Neural progenitor cell (in vitro differentiated cells): ENCODE results near the gene ESRRG. TPM values are rescaled to one million over a fixed set of nuclear protein-coding genes. Genes with fewer than 3 reads are reported as not detected.

Experiments used
- DNase-seq: peaks from one replicate; pipeline ENCODE4 v3.0.0-alpha.2; 2016; ENCODE audit warnings: low spot score
- H2AFZ ChIP-seq: fragments of 200-600 bp; sonication (generic); replicated peaks from 2 replicates; pipeline ENCODE4 v1.6.1; 2016; ENCODE audit warnings: antibody characterized with exemption
- H3F3A ChIP-seq: fragments of 200-600 bp; sonication (generic); 2 replicates; pipeline ENCODE4 v1.6.1; 2016; ENCODE audit warnings: antibody characterized with exemption, low read depth
- H3K27ac ChIP-seq: fragments of 200-600 bp; sonication (generic); 2 replicates; pipeline ENCODE4 v1.5.1; 2016; ENCODE audit warnings: mild to moderate bottlenecking
- H3K27me3 ChIP-seq: fragments of 200-600 bp; sonication (generic); 2 replicates; pipeline ENCODE4 v1.6.1; 2016; ENCODE audit warnings: mild to moderate bottlenecking, moderate library complexity
- H3K36me3 ChIP-seq: fragments of 200-600 bp; sonication (generic); 2 replicates; pipeline ENCODE4 v1.5.1; 2016
- H3K4me1 ChIP-seq: fragments of 200-600 bp; sonication (generic); 2 replicates; pipeline ENCODE4 v1.6.1; 2016; ENCODE audit warnings: mixed run types
- H3K4me2 ChIP-seq: fragments of 200-600 bp; sonication (generic); 2 replicates; pipeline ENCODE4 v1.6.1; 2016
- H3K4me3 ChIP-seq: fragments of 200-600 bp; sonication (generic); 2 replicates; pipeline ENCODE4 v1.5.1; 2016
- H3K79me2 ChIP-seq: fragments of 200-600 bp; sonication (generic); 2 replicates; pipeline ENCODE4 v1.6.1; 2016; ENCODE audit warnings: low read depth
- H3K9ac ChIP-seq: fragments of 200-600 bp; sonication (generic); 2 replicates; pipeline ENCODE4 v1.6.1; 2016
- H3K9me3 ChIP-seq: fragments of 200-600 bp; sonication (generic); 2 replicates; pipeline ENCODE4 v1.5.1; 2016; ENCODE audit warnings: low read depth
- H4K20me1 ChIP-seq: fragments of 200-600 bp; sonication (generic); 2 replicates; pipeline ENCODE4 v1.6.1; 2016; ENCODE audit warnings: low read depth
- H3K27ac Mint-ChIP-seq: 3 replicates; pipeline ENCODE4 v1.8.0; 2021; ENCODE audit warnings: mixed read lengths
- H3K27me3 Mint-ChIP-seq: 2 replicates; pipeline ENCODE4 v1.8.0; 2022; ENCODE audit warnings: low read depth, mild to moderate bottlenecking, inconsistent platforms, moderate library complexity, mixed read lengths; ENCODE audit not compliant: insufficient read depth
- H3K36me3 Mint-ChIP-seq: 3 replicates; pipeline ENCODE4 v1.8.0; 2021; ENCODE audit warnings: mixed read lengths
- H3K4me1 Mint-ChIP-seq: 3 replicates; pipeline ENCODE4 v1.8.0; 2021; ENCODE audit warnings: mixed read lengths
- H3K4me3 Mint-ChIP-seq: 3 replicates; pipeline ENCODE4 v1.8.0; 2021; ENCODE audit warnings: mild to moderate bottlenecking, moderate library complexity, mixed read lengths
- H3K9me3 Mint-ChIP-seq: 3 replicates; pipeline ENCODE4 v1.8.0; 2020; ENCODE audit warnings: mixed read lengths
- CTCF ChIP-seq: fragments of 200-600 bp; sonication (generic); IDR thresholded peaks from 2 replicates; pipeline ENCODE4 v1.5.1; 2017; ENCODE audit warnings: antibody characterized with exemption, mild to moderate bottlenecking
- EZH2 ChIP-seq: fragments of 200-600 bp; sonication (generic); IDR thresholded peaks from 2 replicates; pipeline ENCODE4 v1.6.1; 2017; ENCODE audit warnings: antibody characterized with exemption, mild to moderate bottlenecking, moderate library complexity
- EZH2phosphoT487 ChIP-seq: fragments of 200-600 bp; sonication (generic); IDR thresholded peaks from 2 replicates; pipeline ENCODE4 v1.6.1; 2017; ENCODE audit warnings: antibody characterized with exemption
- total RNA-seq: library from RNA; depleted of rRNA; stranded (reverse); fragments of >200 nt; gene quantifications from 2 replicates; pipeline ENCODE4 v1.2.3, GENCODE V29; 2015; ENCODE audit warnings: low replicate concordance

Gene ESRRG
- total RNA-seq, 1 donor from 2014 or later = 3.0 TPM

GRCh38 chr1:216580538-216581057 is 142.6 kb downstream of the ESRRG start:
- H4K20me1 ChIP-seq = no peaks in the 10 kb centered on the region
- no peak for DNase-seq
- no peak overlapping the region for H2AFZ ChIP-seq

DNA sequence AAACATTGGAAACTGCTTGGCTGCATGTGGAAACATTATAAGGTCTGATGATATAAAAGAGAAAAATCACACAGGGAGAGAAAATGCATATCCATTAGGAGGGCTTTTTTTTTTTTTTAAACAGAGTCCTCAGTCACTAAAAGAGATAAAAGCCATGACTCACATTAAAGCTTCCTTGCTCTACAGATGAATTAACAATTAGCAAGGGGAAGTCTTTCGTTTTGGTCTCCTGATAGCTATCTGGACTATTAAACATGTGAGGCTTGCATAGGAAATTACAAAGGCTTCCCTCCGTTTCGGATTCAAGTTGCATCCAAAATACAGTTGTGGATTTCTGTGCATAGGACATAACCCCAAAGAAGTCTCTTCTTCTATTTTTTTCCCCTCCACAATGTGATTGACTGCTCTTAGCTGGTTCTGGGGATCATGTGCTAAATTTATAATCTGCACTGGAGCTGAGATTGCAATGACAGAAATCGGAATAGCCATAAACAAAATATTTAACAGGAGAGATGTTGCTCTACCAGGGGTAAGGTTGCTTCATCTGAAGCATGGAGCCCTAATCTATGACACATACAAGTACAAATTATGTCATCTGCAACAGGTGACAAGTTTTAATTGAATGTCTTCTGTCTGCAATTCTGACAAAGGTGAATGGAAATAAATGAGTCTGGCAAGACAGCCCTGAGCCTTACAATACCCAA is 146.8 kb downstream of the ESRRG start:
- H3F3A ChIP-seq = no peaks in the 10 kb centered on the region
- H3K4me3 ChIP-seq = no peak overlapping the region
- H3K4me1 Mint-ChIP-seq = peaks cover 18% of the 10 kb centered on the region
- H3K36me3 Mint-ChIP-seq = no peaks in the 10 kb centered on the region
- H3K9me3 Mint-ChIP-seq = no peaks in the 10 kb centered on the region
- H3K9ac ChIP-seq = no peak overlapping the region
- no peaks in the 10 kb centered on the region for H3K36me3 ChIP-seq
- no peaks in the 10 kb centered on the region for H3K27me3 Mint-ChIP-seq
- no peaks in the 10 kb centered on the region for H4K20me1 ChIP-seq
- no peak for TF ChIP-seq EZH2
- no peak for TF ChIP-seq CTCF
- no peak for TF ChIP-seq EZH2phosphoT487
- H3K4me2 ChIP-seq = no peak overlapping the region
- no peak overlapping the region for H2AFZ ChIP-seq
- H3K4me3 Mint-ChIP-seq = no peak overlapping the region
- no peak overlapping the region for H3K27ac Mint-ChIP-seq
- DNase-seq = no peak
- peaks cover 13% of the 10 kb centered on the region for H3K4me1 ChIP-seq
- H3K79me2 ChIP-seq = no peaks in the 10 kb centered on the region
- no peaks in the 10 kb centered on the region for H3K9me3 ChIP-seq
- no peak overlapping the region for H3K27ac ChIP-seq
- no peaks in the 10 kb centered on the region for H3K27me3 ChIP-seq

More at GRCh38 chr1:216580538-216581057, 142.6 kb downstream of the ESRRG start:
- Histone ChIP-seq H3K27ac (no peak overlapping the region), H3K79me2 (no peaks in the 10 kb centered on the region), H3K36me3 (peaks cover 6% of the 10 kb centered on the region), H3K4me1 (peaks cover 23% of the 10 kb centered on the region), H3K27me3 (no peaks in the 10 kb centered on the region), H3K4me2 (no peak overlapping the region), H3K9ac (no peak overlapping the region), H3K4me3 (no peak overlapping the region), H3F3A (peaks cover 7% of the 10 kb centered on the region), H3K9me3 (no peaks in the 10 kb centered on the region)
- Mint-ChIP-seq H3K27me3 (no peaks in the 10 kb centered on the region), H3K36me3 (peaks cover 1% of the 10 kb centered on the region), H3K9me3 (peaks cover 16% of the 10 kb centered on the region), H3K27ac (no peak overlapping the region), H3K4me1 (peaks cover 17% of the 10 kb centered on the region), H3K4me3 (no peak overlapping the region)
- TF ChIP-seq EZH2 (no peak), CTCF (no peak), EZH2phosphoT487 (no peak)

- no peak overlapping the region for H3K27ac Mint-ChIP-seq
- no peak overlapping the region for H2AFZ ChIP-seq
- H3K36me3 ChIP-seq = no peaks in the 10 kb centered on the region
- no peak overlapping the region for H3K27ac ChIP-seq
- TF ChIP-seq CTCF (peak; percentile 51), EZH2phosphoT487 (no peak)
- no peaks in the 10 kb centered on the region for H4K20me1 ChIP-seq
- H3K27me3 Mint-ChIP-seq = peaks cover 2% of the 10 kb centered on the region
- no peaks in the 10 kb centered on the region for H3K36me3 Mint-ChIP-seq
- H3K9me3 ChIP-seq = no peaks in the 10 kb centered on the region
- H3K4me3 ChIP-seq = no peak overlapping the region
- H3K4me2 ChIP-seq = no peak overlapping the region
- H3K79me2 ChIP-seq = no peaks in the 10 kb centered on the region
- H3F3A ChIP-seq = no peaks in the 10 kb centered on the region
- H3K4me1 Mint-ChIP-seq = peaks cover 10% of the 10 kb centered on the region
- no peaks in the 10 kb centered on the region for H3K27me3 ChIP-seq
- no peaks in the 10 kb centered on the region for H3K9me3 Mint-ChIP-seq
- no peak overlapping the region for H3K4me3 Mint-ChIP-seq
- no peak overlapping the region for H3K9ac ChIP-seq
- no peak for DNase-seq
- no peaks in the 10 kb centered on the region for H3K4me1 ChIP-seq
Observed at GRCh38 chr1:216566641-216567205, 156.5 kb downstream of the ESRRG start.
